OCI-LY3 (cell line): ENCODE measurements around the gene PQBP1.

Source experiments
- H2AFZ ChIP-seq: fragments of 200-600, 300-600 bp; shearing (Covaris generic); 2 replicates; pipeline ENCODE4 v1.6.0; 2014; ENCODE audit warnings: antibody characterized with exemption, low read depth, low read length
- H3K27ac ChIP-seq: fragments of 200-600, 300-600 bp; sonication (generic); 2 replicates; pipeline ENCODE4 v1.5.1; 2014; ENCODE audit warnings: mild to moderate bottlenecking, low read length, moderate library complexity, mixed read lengths
- H3K27me3 ChIP-seq: fragments of 200-600, 300-600 bp; sonication (generic); 2 replicates; pipeline ENCODE4 v1.6.1; 2014; ENCODE audit warnings: low read depth, low read length, mixed read lengths
- H3K36me3 ChIP-seq: fragments of 200-600, 300-600 bp; sonication (generic); replicated peaks from 2 replicates; pipeline ENCODE3; 2014; ENCODE audit warnings: low read depth, low read length, mixed read lengths
- H3K4me1 ChIP-seq: fragments of 300-600, 200-600 bp; sonication (generic); 2 replicates; pipeline ENCODE4 v1.6.1; 2014; ENCODE audit warnings: low read length, mixed read lengths
- H3K4me2 ChIP-seq: fragments of 200-600, 300-600 bp; sonication (generic); 2 replicates; pipeline ENCODE4 v1.6.1; 2014; ENCODE audit warnings: low read length, mixed read lengths
- H3K4me3 ChIP-seq: fragments of 300-600, 200-600 bp; sonication (generic); 2 replicates; pipeline ENCODE4 v1.5.1; 2014; ENCODE audit warnings: antibody characterized with exemption, mild to moderate bottlenecking, low read length, moderate library complexity
- H3K79me2 ChIP-seq: fragments of 300-600, 200-600 bp; shearing (Covaris generic); 2 replicates; pipeline ENCODE4 v1.6.1; 2014; ENCODE audit warnings: mild to moderate bottlenecking, low read length, mixed read lengths
- H3K9ac ChIP-seq: fragments of 300-600, 200-600 bp; shearing (Covaris generic); 2 replicates; pipeline ENCODE4 v1.6.0; 2014; ENCODE audit warnings: mild to moderate bottlenecking, low read length, moderate library complexity
- H3K9me3 ChIP-seq: fragments of 200-600, 300-600 bp; shearing (Covaris generic); 2 replicates; pipeline ENCODE4 v1.6.1; 2014; ENCODE audit warnings: low read length, mixed read lengths; ENCODE audit not compliant: insufficient read depth
- H4K20me1 ChIP-seq: fragments of 200-600, 300-600 bp; sonication (generic); 2 replicates; pipeline ENCODE4 v1.6.1; 2016; ENCODE audit warnings: low read length, mixed read lengths; ENCODE audit not compliant: insufficient read depth
- EZH2phosphoT487 ChIP-seq: fragments of 200-600 bp; shearing (Covaris generic); IDR thresholded peaks from 2 replicates; pipeline ENCODE4 v1.6.1; 2018; ENCODE audit warnings: antibody characterized with exemption, mixed run types, low read depth
- TF ChIP-seq, protein P1 (sequence below): fragments of 200-600, 300-600 bp; sonication (generic); IDR thresholded peaks from 2 replicates; pipeline ENCODE4 v1.5.1; 2014; ENCODE audit warnings: antibody characterized with exemption, low read length, low read depth

PQBP1 gene

DNA sequence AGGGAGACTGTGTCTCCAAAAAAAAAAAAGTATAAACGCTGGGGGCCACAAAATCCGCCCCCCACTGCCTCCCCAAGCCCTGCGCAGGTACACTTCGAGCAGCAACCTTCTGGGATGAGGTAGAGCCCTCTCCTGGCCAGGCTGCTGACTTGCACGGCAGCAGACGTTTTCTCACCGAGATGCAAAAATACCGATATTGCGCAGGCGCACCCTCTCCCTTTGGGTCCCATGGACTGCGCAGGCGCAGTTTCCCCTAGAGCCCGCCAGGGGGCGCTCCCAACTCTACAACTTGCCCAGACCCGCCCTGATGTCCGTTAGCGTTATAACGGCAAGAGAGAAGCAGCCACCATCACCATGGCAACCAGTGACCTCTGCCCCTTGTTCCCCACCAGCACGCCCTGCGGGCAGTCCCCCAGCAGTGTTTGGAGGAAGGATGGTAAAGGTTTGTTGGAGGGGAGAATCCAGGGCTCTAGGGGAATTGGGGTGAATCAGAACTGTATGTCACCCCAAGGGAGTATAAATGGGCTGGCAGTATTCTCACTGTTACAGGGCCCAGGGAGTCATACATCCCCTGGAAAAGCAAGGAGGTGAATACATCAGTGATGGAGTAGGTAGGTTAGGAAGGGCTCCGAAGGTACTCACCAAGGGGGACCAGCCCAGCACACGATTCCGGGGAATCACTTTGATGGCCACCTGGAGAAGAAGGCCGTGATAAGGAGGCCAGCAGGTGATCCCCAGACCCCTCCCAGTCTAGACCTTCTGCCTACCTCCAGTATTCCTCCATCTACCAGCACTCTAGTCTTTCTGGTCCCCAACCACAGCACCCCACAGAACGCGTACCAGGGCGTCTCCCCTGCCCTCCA is 19.6 kb downstream of the PQBP1 start:
- Histone ChIP-seq H3K79me2 (peaks cover 88% of the 10 kb centered on the region), H3K27ac (peak overlapping the region; percentile 98), H3K27me3 (no peaks in the 10 kb centered on the region)

DNA sequence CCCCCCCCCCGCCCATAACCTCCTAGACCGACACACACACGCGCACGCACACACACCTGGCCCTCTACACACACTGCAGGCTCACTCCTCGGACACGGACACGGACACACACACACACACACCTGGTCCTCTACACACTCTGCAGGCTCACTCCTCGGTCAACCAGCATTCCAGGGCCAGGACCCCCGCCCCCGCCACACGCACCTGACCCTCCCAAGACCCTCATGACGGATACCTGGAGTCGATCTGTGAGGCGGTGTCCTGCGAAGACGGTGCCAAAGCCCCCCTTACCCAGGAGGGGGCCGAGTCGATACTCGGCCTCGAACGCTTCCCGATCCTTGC is 20.5 kb downstream of the PQBP1 start:
- TF ChIP-seq, protein P1, sequence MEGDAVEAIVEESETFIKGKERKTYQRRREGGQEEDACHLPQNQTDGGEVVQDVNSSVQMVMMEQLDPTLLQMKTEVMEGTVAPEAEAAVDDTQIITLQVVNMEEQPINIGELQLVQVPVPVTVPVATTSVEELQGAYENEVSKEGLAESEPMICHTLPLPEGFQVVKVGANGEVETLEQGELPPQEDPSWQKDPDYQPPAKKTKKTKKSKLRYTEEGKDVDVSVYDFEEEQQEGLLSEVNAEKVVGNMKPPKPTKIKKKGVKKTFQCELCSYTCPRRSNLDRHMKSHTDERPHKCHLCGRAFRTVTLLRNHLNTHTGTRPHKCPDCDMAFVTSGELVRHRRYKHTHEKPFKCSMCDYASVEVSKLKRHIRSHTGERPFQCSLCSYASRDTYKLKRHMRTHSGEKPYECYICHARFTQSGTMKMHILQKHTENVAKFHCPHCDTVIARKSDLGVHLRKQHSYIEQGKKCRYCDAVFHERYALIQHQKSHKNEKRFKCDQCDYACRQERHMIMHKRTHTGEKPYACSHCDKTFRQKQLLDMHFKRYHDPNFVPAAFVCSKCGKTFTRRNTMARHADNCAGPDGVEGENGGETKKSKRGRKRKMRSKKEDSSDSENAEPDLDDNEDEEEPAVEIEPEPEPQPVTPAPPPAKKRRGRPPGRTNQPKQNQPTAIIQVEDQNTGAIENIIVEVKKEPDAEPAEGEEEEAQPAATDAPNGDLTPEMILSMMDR, result no peak
- TF ChIP-seq EZH2phosphoT487, result no peak
- Histone ChIP-seq H2AFZ (no peak overlapping the region), H3K9ac (peak overlapping the region; percentile 99), H3K4me1 (peaks cover 44% of the 10 kb centered on the region), H4K20me1 (peaks cover 50% of the 10 kb centered on the region), H3K36me3 (peaks cover 59% of the 10 kb centered on the region), H3K27me3 (no peaks in the 10 kb centered on the region), H3K79me2 (peaks cover 84% of the 10 kb centered on the region), H3K27ac (peak overlapping the region; percentile 98), H3K4me3 (peak overlapping the region; percentile 100), H3K9me3 (no peaks in the 10 kb centered on the region), H3K4me2 (peak overlapping the region; percentile 94)

More for the DNA sequence above, 19.6 kb downstream of the PQBP1 start:
- H2AFZ ChIP-seq, result no peak overlapping the region
- H3K4me2 ChIP-seq, result peak overlapping the region; percentile 94
- H3K9me3 ChIP-seq, result no peaks in the 10 kb centered on the region
- no peak for TF ChIP-seq EZH2phosphoT487
- TF ChIP-seq, protein P1, result peak; percentile 85
- H3K9ac ChIP-seq, result peak overlapping the region; percentile 99
- peak overlapping the region; percentile 100 for H3K4me3 ChIP-seq
- H3K4me1 ChIP-seq, result peaks cover 53% of the 10 kb centered on the region
- peaks cover 68% of the 10 kb centered on the region for H3K36me3 ChIP-seq
- peaks cover 59% of the 10 kb centered on the region for H4K20me1 ChIP-seq

DNA sequence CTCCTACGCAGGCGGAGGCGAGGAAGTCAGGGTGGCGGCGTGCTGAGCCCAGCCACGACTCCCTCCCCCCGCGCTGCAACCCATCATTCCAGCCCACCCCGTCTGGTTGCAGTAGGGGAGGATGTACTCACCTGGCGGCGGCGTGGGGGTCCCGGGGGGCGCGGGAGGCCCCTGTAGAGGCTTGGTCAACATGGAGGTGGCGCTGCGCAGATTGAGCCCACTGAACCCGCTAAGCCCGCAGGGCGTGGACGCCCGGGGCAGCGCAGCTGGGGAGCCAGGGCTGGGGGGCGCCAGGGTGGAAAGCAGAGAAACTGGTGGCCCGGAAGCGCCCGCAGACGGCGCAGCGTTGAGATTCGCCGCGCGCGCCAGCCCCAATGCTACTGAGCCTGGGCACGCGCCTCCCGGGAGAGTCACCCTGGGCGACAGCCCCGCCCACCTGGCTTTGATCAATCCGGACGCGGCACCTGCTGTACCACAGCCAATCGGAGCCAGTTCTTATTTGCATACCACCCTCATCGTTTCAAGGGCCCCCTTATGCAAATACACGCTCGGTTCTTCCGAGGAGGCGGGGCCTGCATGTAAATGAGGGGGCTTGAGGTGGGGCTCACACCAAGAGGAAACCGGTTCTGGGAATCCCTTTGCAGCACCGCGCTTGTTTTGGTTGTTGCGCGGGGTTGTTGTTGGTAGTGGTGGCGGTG is 21.1 kb downstream of the PQBP1 start, which contains the start of gene PIM2:
TSS of gene PIM2 (minus strand) at position 382 of the 698 bp plus-strand sequence. CDS start at position 192, 190 bp downstream.
- Histone ChIP-seq H3K27me3 (no peaks in the 10 kb centered on the region), H2AFZ (no peak within 1 kb of the TSS), H3K79me2 (peaks cover 79% of the 10 kb centered on the region), H3K4me3 (peak within 1 kb of the TSS; percentile 100), H3K9me3 (no peaks in the 10 kb centered on the region), H4K20me1 (peaks cover 45% of the 10 kb centered on the region), H3K36me3 (peaks cover 54% of the 10 kb centered on the region), H3K4me1 (peaks cover 39% of the 10 kb centered on the region), H3K9ac (peak within 1 kb of the TSS; percentile 99), H3K4me2 (peak within 1 kb of the TSS; percentile 97), H3K27ac (peak within 1 kb of the TSS; percentile 98)
- TF ChIP-seq EZH2phosphoT487, result no peak
- TF ChIP-seq, protein P1, result no peak

DNA sequence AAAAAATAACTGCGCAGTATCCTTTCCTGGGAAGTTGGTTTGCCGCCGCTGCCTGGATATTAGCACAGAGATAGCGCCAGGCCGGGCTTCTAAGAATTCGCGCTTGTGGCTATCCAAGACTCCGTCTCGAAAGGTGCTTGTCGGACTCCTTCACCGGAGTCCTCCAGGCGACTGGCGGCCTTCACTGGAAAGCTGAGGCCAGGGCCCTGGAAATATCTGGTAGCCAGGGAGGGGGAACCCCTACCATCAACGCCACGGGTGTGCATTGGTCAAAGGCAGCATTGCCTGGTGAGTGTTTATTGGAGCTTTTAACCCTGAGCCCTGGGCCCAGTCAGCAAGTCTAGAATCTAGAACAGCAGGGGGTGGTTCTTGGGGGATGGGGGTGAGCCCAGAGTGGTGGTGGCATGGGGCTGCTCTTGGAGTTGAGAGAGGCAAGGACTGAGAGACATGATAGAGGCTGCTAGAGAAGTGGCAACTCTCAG is 21.7 kb downstream of the PQBP1 start:
- peak overlapping the region; percentile 98 for H3K4me3 ChIP-seq
- peaks cover 49% of the 10 kb centered on the region for H3K36me3 ChIP-seq
- peak overlapping the region; percentile 98 for H3K27ac ChIP-seq
- H3K4me1 ChIP-seq, result peaks cover 33% of the 10 kb centered on the region
- H3K9me3 ChIP-seq, result no peaks in the 10 kb centered on the region
- TF ChIP-seq, protein P1, result no peak
- TF ChIP-seq EZH2phosphoT487, result no peak
- no peak overlapping the region for H2AFZ ChIP-seq
- H3K9ac ChIP-seq, result peak overlapping the region; percentile 99
- H3K27me3 ChIP-seq, result no peaks in the 10 kb centered on the region
- H3K4me2 ChIP-seq, result peak overlapping the region; percentile 97
- peaks cover 39% of the 10 kb centered on the region for H4K20me1 ChIP-seq
- H3K79me2 ChIP-seq, result peaks cover 72% of the 10 kb centered on the region
